DMS153 treated with DMSO at 0.1 percent for 48 hours (cell line): ENCODE data around the gene SOX10.

Source experiments
- DNase-seq: peaks from one replicate; lab custom pipeline; 2025; ENCODE audit not compliant: unreplicated experiment; lab: John Stamatoyannopoulos, UW

SOX10 gene

GRCh38 chr22:38016182-38017151 lies 32.1 kb upstream of the SOX10 start:
- peak; percentile 40 for DNase-seq

DNA sequence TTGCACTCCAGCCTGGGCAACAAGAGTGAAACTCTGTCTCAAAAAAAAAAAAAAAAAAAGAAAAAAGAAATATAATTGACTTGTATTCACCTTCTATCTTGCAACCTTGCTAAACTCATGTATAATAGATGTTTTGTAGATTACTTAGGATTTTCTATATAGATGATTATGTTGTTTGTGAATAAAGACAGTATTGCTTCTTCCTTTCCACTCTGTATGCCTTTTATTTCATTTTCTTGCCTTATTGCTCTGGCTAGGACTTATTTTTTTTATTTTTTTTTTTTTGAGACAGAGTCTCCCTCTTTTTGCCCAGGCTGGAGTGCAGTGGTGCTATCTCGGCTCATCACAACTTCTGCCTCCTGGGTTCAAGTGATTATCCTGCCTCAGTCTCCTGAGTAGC lies 29.7 kb upstream of the SOX10 start:
- DNase-seq: no peak

DNA sequence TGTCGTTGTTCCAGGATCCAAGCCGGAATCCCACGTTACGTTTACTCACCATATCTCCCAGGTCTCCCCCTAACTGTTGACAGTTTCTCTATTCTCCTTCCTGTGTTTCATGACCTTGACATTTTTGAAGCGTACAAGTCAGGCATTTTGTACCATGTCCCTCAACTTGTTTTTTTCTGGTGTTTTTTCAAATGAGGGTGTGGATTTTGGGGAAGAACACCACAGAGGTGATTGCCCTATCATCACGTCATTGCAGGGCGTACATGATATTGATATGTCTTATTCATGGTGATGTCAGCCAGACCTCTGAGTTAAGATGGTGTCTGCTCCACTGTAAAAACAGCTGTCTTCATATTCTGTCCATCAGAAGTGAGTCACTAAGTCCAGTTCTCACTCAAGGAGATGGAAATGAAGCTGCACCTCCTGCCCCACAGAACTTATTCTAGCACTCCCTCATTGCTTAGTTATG lies 28.3 kb upstream of the SOX10 start:
- DNase-seq: no peak

GRCh38 chr22:38009000-38009806 lies 24.8 kb upstream of the SOX10 start:
- no peak for DNase-seq

- no peak for DNase-seq
Observed at GRCh38 chr22:38007330-38007902, 23.1 kb upstream of the SOX10 start.

DNA sequence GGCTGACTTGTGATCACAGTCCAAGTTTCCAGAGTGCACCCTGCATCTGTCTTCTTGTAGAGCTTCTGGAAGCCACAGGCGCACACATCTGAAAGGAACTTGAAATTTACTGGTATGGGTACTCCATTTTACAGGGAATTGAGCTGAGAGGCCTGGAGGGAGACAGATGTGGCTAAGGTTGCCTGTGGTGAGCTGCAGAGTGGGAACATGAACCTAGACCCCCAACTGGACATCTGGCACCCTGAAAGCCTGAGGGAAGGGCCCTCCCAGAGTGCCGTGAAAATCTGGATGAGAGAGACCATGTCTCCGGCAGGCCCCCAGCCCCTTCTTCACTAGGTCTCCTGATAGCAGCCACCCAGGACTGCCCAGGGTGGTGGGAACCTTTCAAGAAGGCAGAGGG lies 22.6 kb upstream of the SOX10 start:
- no peak for DNase-seq

DNA sequence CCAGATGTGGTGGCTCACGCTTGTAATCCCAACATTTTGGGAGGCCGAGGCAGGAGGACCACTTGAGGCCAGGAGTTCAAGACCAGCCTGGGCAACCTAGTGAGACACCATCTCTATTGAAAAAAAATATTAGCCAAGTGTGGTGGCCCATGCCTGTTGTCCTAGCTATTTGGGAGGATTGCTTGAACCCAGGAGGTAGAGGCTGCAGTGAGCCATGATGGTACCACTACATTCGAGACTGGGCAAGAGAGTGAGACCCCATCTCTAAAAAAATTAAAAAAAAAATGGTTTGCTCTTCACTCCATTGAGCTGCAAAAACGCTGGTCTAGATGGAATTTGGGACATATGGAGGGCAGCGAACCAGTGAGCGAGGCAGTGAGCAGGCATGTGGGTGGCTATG lies 21.6 kb upstream of the SOX10 start:
- DNase-seq: no peak

DNA sequence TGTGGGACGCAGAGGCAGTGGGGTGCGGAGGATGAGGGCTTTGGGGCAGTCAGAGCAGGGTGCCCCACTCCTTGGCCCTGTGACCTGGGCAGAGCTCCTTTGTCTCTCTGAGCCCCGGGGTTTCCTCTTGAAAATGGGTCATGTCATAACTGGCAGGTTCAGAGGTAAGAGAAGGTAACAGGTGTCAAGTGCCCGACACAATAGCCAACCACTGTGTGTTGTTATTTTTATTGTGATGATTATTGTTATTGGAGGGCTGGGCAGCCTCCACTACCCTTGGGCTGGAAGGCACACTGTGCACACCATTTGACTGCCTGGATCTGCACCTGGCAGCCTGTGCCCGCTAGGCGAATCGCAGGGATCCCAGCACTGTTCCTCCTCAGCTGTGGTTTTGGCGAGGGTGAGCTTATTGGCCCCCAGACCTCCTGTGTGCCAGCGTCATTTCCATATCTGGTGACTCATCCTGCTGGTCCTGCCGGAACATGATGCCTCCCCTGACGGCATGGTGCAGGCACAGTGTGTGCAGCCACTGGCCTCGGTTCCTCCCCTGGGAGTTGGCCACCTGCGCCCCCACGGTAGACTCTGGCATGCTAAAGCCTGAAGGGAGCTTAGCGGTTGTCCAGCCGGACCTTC lies 15.4 kb upstream of the SOX10 start:
- peak; percentile 7 for DNase-seq

- DNase-seq: no peak
Observed at GRCh38 chr22:37999236-37999635, 14.9 kb upstream of the SOX10 start.

- no peak for DNase-seq
Observed at GRCh38 chr22:37998543-37998942, 14.2 kb upstream of the SOX10 start.

GRCh38 chr22:37996515-37997246 lies 12.3 kb upstream of the SOX10 start:
- DNase-seq: no peak

GRCh38 chr22:37996079-37996478 lies 11.7 kb upstream of the SOX10 start:
- no peak for DNase-seq

GRCh38 chr22:37995460-37995859 lies 11.1 kb upstream of the SOX10 start:
- DNase-seq: no peak

- DNase-seq: no peak
Observed at GRCh38 chr22:37994982-37995381, 10.6 kb upstream of the SOX10 start.

- DNase-seq: no peak
Observed at GRCh38 chr22:37994049-37994448, 9.7 kb upstream of the SOX10 start.

DNA sequence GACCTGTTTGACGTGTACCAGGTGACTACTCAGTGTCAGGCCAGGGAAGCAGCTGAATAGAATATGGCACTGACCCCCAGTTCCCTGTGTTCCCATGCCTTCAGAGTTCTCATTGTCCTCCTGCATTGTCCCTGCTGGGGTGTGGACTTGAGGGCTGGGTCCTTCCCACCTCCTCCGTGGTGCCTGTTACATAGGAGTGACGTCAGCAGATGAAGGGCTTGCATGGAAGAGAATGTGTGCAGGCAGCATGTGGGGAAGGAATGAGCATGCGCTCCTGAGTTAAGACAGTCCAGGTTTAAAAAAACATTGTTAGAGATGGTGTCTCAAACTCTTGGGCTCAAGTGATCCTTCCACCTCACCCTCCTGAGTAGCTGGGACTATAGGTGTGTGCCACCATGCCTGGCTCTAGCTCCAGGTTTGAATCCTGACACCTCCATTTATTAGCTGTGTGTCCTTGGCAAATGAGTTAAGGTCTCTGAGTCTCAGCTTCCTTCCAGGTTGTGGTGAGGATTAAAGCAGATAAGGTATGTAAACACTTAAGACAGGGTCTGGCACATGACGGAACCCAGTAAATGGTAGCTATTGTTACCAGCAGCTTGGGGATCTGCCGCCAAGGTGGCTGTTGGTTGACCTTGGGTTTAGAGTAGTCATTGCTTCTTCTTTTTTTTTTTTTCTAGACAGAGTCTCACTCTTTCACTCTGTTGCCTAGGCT lies 7.5 kb upstream of the SOX10 start:
- no peak for DNase-seq

DNA sequence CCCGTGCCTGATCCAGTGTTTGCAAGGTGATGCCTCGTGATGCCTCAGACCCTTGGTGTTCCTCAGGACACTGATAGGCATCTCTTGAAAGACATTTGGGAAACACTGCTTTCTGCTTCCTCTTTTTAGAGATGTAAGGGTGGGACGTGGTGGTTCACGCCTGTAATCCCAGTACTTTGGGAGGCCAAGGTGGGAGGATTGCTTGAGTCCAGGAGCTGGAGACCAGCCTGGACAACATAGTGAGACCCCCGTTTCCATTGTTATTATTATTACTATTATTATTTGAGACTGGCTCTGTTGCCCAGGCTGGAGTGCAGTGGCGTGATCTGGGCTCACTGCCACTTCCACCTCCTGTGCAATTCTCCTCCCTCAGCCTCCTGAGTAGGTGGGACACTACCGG lies 6.5 kb upstream of the SOX10 start:
- DNase-seq: no peak

DNA sequence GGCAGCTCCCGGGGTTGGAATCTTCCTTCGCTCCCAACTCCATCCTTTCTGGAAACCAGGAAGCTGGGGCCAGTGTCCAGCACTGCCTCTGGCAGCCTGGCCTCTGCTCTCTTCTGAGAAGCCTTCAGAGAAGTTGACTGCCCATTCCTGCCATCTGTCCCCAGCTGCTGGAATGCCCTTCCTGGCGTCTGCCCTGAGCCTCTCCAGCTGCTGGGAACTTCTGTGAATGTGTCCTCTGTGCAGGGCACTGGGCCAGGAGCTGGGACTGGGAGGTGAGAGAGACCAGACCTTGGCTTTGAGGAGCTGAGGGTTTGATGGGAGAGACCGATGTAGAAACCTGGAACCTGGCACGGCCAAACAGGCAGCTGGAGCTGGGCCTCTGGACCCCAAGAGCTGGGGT lies 5.9 kb upstream of the SOX10 start:
- no peak for DNase-seq

GRCh38 chr22:37989146-37990045 lies 5.0 kb upstream of the SOX10 start:
- no peak for DNase-seq
